Left lobe of liver (tissue), 2 donors: ENCODE data around the gene LIN28A. TPM values are rescaled to one million over a fixed set of nuclear protein-coding genes. Genes with fewer than 3 reads are reported as not detected.
A peak's percentile ranks its signal among the peaks of the same experiment; 100 is the strongest.

Experiments
- ATAC-seq: fragments of 200-7000 bp; cut with Tn5 transposase; one replicate; pipeline ENCODE4 v1.9.1; 2020; ENCODE audit warnings: mild to moderate bottlenecking, moderate library complexity
- DNase-seq: peaks from one replicate; pipeline ENCODE4 v3.0.0-alpha.2; 2020; ENCODE audit warnings: low spot score
- total RNA-seq: library from RNA; stranded (reverse); gene quantifications from one replicate; pipeline ENCODE4 v1.2.1, GENCODE V29; 2021
- donor health status: DM: no; HTN: no; CAD: no; lungs with moderate emphysema.
- donor health status: DM: no; HTN: yes; CAD: no.

LIN28A gene
- total RNA-seq, 1 donor from 2014 or later: 1.1 TPM

DNA sequence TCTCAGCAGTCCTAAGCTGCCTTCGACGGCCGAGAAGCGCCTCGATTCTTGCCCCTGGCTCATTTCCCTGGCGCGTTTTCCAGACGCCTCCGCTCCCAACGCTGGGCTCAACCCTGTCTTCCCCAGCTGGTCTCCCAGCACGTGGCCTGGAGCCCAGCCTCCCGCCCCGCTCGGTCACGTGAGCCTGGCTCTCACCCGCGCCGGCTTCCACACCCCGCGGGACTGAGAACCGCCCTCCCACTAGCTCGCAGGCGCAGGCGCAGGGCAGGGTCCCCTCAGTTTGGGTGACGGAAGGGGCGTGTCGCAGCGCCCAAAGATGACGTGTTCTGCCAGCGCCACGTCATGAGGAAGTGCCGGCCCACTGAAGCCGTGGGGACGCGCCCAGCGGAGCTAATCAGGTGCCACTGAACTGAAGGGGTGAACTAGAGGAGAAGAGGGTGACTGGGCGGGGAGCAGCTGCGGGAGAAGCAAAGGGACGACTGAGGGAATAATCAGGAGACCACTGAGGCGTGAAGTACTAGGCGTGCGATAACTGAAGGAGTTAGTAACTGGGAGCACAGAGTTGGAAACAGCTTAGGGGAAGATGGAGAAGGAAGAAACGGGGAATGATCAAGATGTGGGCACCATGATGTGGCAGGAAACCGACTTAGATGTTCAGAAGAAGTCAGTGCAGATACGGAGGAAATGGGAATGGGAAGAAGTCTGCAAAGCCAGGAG, 21.5 kb downstream of the LIN28A start, which contains the start of gene DHDDS:
TSS of gene DHDDS (plus strand) at position 343 of the 717 bp plus-strand sequence. CDS start 625 bp downstream, outside the sequence.
- DNase-seq (peak; percentile 99), ATAC-seq (peak; percentile 98)

DNA sequence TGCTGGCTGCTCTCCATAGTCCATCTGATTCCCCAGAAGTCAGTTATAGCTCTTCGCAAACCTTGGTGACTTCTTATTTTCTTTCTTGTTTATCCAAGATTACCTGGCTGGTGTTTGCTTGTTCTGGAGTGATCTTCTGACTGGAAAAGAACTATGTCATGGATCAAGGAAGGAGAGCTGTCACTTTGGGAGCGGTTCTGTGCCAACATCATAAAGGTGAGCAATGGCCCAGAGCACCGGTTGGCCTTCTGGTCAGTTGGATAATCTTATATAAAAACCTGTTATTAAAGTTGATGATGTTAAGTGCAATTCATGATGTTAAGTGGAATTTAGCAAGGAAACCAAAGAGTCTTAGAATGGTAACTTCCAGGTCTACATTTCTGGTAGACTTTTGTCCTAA, 22.2 kb downstream of the LIN28A start:
- DNase-seq (no peak), ATAC-seq (no peak)

DNA sequence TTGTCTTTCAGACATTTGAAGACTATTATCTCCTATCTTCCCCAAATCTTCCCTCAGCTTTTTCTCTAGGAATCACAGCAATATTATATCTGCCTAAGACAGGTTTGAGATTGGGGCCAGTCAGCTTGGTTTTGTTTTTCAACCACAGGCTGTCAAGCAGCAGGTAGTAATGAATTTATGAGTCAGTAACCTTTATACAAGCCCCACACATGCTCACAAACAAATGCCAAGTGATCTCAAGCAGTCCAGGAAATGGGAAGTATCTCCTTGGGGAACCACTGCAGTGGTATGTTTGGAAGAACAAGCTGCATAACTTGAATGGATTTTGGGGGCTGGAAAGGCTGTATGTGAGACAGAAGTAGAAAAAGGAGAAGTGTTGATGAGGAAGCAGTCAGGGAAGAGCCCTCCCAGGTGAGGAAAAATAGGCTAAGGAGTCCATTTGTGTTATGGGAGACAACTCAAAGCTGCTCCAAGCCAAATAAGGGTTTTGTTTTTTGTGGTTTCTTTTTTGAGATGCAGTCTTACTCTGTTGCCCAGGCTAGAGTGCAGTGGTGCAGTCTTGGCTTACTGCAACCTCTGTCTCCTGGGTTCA, 23.6 kb downstream of the LIN28A start:
- ATAC-seq (no peak), DNase-seq (no peak)

DNA sequence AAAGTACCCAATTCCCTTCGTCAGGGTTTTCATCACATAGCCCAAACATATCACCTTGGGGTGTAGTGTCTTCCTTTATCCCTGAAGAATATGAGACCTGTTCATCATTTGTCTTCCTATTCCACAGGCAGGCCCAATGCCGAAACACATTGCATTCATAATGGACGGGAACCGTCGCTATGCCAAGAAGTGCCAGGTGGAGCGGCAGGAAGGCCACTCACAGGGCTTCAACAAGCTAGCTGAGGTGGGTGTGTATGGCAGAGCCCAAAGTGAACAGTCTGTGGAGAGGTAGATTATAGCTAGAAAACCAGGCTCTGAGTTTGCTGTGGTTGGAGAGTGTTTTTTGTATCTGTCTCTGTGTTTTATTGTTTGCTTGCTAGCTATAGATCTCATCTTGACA, 27.4 kb downstream of the LIN28A start:
- DNase-seq: no peak
- ATAC-seq: no peak

DNA sequence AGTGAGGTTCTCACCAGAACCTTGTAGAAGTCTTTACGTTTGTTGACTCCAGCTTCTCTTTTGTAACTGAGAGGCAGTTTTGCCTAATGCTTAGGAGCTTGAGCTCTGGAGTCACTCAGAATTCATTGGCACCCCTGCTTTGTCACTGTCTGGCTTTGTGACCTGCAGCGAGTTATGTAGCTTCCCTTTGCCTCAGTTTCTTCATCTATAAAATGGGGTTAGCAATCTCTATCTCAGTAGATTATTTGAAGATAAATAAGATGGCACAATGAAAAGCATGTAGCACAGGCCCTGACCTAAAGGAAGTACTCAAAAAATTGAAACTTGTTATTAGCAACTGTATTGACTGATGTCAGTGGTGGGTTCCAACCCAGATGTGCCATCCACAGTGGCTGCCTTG, 29.6 kb downstream of the LIN28A start:
- ATAC-seq: no peak
- no peak for DNase-seq

DNA sequence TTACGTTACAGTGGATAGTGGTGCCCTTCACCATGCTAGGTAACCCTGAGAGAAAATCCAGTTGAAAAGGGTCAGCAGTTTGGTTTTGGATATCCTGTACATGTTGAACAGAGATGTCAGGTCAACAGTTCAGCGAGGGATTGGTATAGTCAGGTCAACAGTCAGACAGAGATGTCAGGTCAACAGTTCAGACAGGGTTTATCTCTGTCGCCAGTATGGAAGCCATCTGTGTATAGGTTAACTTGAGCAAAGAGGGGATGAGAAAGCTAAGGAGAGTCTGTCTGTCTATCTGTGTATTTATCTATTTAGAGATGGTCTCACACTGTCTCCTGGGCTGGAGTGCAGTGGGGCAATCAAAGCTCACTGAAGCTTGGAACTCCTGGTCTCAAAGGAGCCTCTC, 39.3 kb downstream of the LIN28A start:
- DNase-seq (no peak), ATAC-seq (no peak)

DNA sequence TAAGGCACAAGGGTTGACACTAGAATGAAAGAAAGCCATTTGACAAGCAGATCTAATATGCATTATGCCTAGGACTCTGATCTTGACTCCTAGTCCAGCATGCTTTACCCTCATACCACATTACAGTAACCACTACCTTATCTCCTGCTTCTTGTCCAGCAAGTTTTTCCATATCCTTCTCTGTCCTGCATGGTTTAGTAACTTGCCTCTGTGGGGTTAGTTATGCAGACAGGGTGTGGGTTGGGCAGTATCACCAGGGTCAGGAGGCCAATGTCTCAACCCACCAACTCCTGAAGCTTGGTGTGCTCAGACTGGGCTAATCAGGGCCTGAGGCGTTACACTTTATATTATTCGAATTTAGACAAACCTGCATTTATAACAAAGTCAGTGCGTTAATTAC, 40.3 kb downstream of the LIN28A start:
- no peak for DNase-seq
- no peak for ATAC-seq

DNA sequence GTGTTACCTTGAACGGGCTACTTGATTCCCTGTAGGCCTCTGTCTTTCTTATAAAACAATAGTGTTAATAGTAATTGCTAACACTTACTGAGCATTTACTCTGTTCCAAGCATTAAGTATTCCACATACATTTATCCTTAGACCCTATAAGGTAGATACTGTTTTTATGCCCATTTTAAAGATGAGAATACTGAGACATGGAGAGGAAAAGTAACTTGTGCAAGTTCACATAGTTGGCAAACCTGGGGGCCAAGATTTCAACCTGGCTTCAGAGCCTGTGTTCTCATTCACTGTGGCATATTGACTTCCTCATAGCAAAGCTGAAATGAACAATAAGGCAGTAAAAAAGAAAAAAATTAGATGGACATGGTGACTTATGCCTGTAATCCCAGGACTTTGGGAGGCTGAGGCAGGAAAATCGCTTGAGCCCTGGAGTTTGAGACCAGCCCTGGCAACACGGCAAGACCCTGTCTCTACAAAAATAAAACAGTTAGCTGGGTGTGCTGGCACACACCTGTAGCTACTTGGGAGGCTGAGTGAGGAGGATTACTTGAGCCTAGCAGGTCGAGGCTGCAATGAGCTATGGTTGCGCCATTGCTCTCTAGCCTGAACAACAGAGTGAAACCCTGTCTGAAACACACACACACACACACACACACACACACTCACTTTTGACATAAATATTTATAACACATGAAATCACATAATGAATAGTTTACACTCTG, 42.0 kb downstream of the LIN28A start:
- ATAC-seq (no peak), DNase-seq (no peak)

DNA sequence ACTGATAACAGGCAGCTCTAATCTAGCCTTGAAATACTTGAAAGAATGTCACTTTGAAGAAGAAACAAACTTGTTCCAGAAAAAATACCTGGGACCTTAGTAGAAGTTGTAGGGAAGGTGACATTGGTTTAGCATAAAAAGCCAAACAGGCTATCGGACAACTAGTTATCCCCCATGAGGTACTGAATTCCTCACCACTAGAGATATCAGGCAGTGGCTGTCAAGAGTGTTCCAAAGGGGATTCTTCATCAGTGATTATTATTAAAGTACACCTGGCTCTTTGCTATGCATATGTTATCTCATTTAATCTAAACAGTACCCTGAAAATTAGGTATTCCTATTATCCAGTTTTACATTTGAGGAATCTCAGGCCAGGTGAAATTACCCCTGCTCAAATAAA, 48.5 kb downstream of the LIN28A start:
- DNase-seq: no peak
- ATAC-seq: no peak

DNA sequence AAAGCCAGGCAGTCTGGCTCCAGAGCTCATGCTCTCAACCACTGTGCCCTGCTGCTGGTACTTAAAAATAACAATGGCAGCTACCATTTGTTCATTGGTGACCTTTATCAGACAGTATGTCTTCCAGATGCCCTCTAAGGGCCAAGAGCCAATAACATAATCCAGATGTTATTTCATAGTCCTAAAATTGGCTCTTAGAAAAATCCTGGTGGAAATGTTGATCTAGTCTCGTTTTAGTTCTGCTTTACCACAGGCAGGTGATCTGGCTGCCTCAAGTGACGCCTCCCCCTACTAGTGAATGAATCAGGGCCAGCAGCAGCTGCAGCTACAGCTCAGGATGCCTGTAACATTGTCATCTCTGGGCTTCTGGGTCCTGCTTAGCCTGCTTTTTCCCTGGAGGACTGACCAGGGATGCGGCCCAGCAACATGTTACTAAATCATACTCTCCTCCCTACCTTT, 49.0 kb downstream of the LIN28A start:
- DNase-seq (no peak), ATAC-seq (no peak)

DNA sequence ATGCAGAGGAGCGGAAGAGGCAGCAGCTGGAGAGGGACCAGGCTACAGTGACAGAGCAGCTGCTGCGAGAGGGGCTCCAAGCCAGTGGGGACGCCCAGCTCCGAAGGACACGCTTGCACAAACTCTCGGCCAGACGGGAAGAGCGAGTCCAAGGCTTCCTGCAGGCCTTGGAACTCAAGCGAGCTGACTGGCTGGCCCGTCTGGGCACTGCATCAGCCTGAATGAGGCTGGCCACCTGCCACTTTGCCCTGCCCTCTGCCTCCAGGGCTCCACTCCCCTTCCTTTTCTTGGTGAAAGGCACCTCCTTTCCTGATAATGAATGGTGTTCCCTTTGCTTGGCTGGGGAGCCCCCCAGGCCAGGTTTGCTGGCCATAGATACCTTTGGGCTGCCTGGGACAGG, 58.3 kb downstream of the LIN28A start:
- DNase-seq: no peak
- no peak for ATAC-seq

DNA sequence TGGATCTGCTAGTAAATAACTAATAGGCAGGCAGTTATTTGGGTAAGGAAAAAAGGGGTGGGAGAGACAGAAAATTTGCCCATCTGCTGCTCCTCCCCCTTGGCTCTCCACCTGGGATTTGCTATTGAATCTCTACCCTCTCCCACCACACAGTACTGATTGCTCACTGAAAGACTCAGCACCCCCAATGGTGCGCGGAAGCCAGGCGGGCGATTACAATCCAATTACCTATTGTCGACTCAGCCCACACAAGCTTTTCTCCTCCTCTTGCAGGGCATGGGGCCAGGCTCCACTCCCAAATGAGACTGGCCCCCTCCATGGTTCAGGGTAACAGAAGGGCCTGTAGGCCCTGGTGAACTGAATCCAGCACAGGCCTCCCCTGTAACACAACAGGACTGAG, 58.9 kb downstream of the LIN28A start:
- ATAC-seq (no peak), DNase-seq (no peak)

DNA sequence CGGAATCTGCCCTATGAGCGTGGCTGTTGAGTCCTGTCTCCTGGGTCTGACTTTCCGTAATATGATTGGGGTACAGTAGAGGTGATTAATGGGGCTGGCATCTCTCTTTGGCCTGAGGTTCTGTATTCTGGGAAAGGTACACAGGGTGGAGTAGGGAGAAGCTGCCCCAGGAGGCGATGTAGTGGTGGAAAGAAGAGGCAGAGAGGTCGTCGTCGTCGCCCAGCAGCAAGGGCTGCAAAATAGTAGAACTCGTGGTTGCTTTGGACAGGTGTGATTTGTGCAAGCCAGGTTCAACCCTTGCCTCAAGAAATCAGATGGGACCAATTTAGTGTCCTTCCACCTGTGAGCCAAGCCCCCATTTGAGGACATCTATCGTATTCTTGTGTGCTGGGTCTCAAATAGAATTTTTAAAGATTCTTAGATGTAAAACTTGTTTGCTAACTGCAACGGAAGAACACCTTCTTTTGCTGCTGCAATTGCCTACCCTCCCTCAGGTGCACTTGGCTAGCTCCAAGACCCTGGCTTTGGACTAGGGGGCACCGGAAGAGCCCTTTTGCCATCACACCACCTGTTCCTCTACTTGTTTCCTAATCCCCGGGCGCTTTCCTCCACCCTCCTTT, 60.4 kb downstream of the LIN28A start:
- ATAC-seq (no peak), DNase-seq (no peak)

DNA sequence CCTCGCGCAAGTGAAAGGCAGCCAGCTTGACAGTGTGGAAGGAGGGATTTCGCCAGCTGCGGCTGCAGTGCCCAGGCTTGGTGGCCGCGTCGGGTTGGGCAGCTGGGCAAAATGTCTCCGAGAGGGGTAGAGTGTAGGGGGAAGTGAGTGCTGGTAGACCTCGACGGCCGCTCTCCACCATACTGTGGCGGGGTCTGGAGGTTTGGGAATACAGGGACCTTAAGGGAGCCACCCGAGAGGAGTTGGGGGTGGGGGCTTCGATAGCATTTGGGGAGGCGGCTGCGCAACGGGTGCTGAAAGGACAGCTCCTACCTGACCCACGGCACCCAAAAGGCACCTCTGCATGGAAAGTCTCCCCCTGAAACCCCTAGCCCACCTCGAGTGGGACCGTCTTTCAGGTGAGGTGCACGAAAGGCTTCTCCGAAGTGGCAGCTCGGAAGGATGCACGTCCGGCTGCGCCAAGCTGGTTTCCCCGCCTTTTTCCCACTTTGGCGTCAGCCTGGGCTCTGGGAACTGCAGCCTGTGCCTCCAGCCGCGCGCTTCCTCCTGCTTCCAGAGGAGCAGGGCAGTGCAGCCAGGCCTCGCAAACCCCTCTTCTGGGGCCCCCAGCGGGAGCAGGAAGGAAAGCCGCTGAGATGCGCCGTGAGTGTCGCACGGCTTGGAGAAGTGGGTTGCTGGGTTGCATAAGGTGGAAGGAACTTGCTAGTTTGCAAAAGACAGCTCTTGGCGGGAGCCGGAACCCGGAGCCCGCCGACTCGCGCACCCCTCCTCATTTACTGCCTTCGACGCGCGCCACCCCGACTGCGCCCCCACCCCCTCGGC, 61.1 kb downstream of the LIN28A start:
- ATAC-seq (peak; percentile 21), DNase-seq (no peak)

DNA sequence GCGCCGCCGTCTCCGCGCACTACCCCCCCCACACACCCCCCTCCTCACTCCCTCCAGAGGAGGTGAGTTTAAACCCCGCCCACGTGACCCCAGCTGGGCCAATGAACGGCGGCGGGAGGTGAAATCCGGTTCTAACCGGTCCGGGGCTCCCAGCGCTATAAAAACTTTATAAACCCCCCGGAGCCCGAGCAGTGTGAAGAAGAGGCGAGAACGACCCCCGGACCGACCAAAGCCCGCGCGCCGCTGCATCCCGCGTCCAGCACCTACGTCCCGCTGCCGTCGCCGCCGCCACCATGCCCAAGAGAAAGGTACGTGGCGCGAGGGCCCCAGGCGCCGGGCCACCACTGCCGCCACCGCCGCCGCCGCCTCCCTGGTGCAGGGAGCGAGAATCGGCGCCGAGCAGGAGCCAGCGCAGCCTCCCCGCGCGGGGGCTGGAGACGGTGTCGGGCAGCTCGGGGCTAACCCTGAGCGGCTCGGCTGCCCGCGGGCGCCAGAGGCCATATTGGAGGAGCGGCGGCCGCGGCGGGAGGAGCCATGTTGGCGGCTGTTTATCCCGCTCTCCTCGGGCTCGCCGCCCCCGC, 61.8 kb downstream of the LIN28A start, which contains the start of gene HMGN2:
TSS of gene HMGN2 (plus strand) at position 121 of the 581 bp plus-strand sequence. CDS start at position 294, 173 bp downstream.
- peak; percentile 76 for ATAC-seq

DNA sequence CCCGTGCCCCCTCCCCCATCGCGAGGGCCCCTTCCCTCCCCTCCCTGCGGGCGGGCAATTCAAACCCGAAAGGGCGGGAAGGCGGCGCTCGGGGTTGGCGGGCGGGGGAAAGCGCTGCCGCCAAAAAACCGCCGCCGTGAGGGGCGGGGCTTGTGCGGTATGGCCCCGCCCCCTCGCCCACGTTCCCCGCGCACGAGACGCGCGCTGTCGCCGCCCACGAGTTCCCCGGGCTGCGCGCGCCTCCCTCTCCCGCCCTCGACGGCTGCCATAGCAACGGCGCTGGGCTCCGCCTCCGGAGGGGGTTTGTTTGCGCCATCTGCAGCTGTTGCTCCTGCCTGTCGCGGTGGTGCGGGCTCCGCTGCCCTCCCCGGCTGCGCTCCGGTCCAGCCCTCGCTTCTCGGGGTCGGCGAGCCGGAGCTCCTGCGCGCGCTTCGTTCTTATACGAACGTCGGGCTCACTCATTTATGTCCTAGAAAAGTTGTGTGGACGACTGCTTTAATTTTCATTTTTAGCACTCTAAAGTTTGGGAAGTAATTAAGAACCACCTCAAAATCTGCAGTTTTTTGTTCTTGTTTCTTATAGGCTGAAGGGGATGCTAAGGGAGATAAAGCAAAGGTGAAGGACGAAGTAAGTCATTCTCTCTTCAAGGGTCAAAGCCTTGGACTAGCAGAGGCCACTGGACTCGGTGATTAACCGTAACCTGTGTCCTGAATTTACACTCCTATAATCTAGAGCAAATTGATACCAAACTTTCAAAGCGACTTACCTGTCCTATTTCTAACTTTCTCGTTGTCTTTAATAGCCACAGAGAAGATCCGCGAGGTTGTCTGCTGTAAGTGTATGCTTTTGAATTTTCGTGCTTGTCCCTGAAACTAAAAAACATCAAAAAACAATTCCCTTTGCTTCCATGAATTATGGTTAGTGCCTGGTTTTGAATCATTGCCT, 62.6 kb downstream of the LIN28A start:
- ATAC-seq: peak; percentile 86
- peak; percentile 98 for DNase-seq

More for the DNA sequence above, 61.8 kb downstream of the LIN28A start, which contains the start of gene HMGN2:
- peak; percentile 93 for DNase-seq

DNA sequence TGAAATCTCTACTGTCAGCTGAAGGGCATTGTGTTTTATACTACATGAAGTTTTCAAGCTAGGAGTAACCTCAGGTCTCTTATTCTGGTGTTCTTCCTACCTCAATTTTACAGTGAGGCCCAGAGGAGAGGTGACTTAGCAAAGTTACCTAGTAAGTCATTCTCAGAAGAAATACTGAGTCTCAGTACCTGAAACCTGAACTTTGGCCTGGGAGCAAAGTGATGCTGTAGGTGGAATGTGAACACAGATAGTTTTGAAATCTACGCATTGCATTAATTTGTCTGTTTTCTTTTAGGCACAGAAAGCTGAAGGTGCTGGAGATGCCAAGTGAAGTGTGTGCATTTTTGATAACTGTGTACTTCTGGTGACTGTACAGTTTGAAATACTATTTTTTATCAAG, 64.2 kb downstream of the LIN28A start:
- no peak for ATAC-seq

DNA sequence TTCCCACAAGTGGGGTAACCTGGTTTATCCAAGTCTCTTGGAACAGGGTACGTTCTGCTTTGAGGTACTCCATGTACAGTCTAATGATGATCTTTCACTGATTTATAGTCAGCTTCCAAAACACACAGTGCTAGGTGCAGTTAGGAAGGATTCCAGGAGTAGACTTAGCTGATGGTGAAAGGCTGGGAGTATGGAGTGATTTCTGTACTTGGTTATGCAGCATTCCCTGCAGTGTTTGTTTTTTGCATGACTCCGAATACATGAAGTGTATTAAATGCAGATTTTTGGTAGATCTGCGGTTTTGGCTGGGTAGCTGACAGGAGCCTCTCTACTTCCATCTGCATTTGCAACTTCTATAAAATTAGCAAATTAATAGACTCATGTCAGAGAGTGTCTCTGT, 65.4 kb downstream of the LIN28A start:
- ATAC-seq: no peak

More for the DNA sequence above, 64.2 kb downstream of the LIN28A start:
- no peak for DNase-seq

DNA sequence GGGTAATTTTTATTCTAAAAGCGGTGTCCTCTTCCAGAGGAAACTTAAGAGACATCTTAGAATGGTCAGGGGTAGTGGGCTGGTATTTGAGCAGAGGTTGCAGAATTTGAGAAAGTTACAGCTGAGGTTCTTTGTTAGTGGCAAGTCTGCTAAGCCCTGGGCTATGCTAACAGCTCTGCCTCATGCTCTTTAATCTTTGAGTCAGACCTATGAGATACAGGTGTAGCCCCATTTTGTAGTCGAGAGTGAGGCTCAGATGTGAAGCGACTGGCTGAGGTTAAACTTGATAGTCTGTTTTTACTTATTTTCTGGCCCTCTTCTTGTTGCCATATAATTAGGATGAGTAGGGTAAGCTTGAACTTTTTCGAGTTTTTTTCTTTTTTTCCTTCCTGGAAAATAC, 66.3 kb downstream of the LIN28A start:
- ATAC-seq (no peak), DNase-seq (no peak)

More for the DNA sequence above, 65.4 kb downstream of the LIN28A start:
- DNase-seq: no peak
